CD14-positive monocyte (primary cell): ENCODE data around the gene AP2A1. TPM values are rescaled to one million over a fixed set of nuclear protein-coding genes. Genes with fewer than 3 reads are reported as not detected.

Experiments used
- DNase-seq, 3 donors: peaks; one replicate each; pipeline ENCODE4 v3.0.0-alpha.2; 2011 to 2022
- H2AFZ ChIP-seq: 2 replicates; pipeline ENCODE4 v1.6.0; 2012; ENCODE audit warnings: mild to moderate bottlenecking, low read depth, low read length, inconsistent platforms; ENCODE audit not compliant: insufficient read depth, poor library complexity, severe bottlenecking
- H3K27ac ChIP-seq, 2 donors: 1 replicate in 1 of 2; 2 replicates in 1 of 2; pipeline ENCODE4 v1.5.1; 2012 to 2013; ENCODE audit warnings: low read length in 2 of 2, control low read depth in 1 of 2, inconsistent platforms in 1 of 2, low read depth in 1 of 2, mild to moderate bottlenecking in 1 of 2
- H3K27me3 ChIP-seq, 2 donors: one replicate each; pipeline versions ENCODE4 v1.6.0 to v1.6.1; 2011 to 2013; ENCODE audit warnings: low read length in 2 of 2; ENCODE audit not compliant: control insufficient read depth in 2 of 2, insufficient read depth in 2 of 2
- H3K36me3 ChIP-seq, 2 donors: replicated peaks in 1 of 2; 1 replicate in 1 of 2; 2 replicates in 1 of 2; pipeline versions ENCODE4 v1.5.1 to v1.6.1; 2012 to 2013; ENCODE audit warnings: low read length in 2 of 2, control low read depth in 1 of 2, inconsistent platforms in 1 of 2, mild to moderate bottlenecking in 1 of 2; ENCODE audit not compliant: insufficient read depth in 2 of 2, control insufficient read depth in 1 of 2
- H3K4me1 ChIP-seq, 2 donors: 1 replicate in 1 of 2; 2 replicates in 1 of 2; pipeline versions ENCODE4 v1.5.1 to v1.6.1; 2012 to 2013; ENCODE audit warnings: low read length in 2 of 2, control low read depth in 1 of 2, inconsistent platforms in 1 of 2, mild to moderate bottlenecking in 1 of 2, moderate library complexity in 1 of 2; ENCODE audit not compliant: insufficient read depth in 2 of 2, control insufficient read depth in 1 of 2
- H3K4me2 ChIP-seq: replicated peaks from 2 replicates; pipeline ENCODE3; 2012; ENCODE audit warnings: low read length, moderate library complexity, mild to moderate bottlenecking; ENCODE audit not compliant: poor library complexity, severe bottlenecking; ENCODE audit errors: extremely low read depth
- H3K4me3 ChIP-seq, 3 experiments: fragments of 200-600 bp in 1 of 3; sonication (generic) in 1 of 3; replicated peaks in 1 of 3; 1 replicate in 2 of 3; 2 replicates in 1 of 3; pipeline ENCODE4 v1.5.1; 2011 to 2013; ENCODE audit warnings: low read length in 3 of 3, mild to moderate bottlenecking in 3 of 3, control low read depth in 2 of 3, low read depth in 2 of 3, inconsistent platforms in 1 of 3, moderate library complexity in 1 of 3
- H3K79me2 ChIP-seq: 2 replicates; pipeline ENCODE4 v1.6.0; 2012; ENCODE audit warnings: mild to moderate bottlenecking, control low read depth, inconsistent platforms, low read length, moderate library complexity; ENCODE audit not compliant: insufficient read depth
- H3K9ac ChIP-seq: 2 replicates; pipeline ENCODE4 v1.6.0; 2017; ENCODE audit warnings: low read length, mild to moderate bottlenecking; ENCODE audit not compliant: insufficient read depth, poor library complexity, severe bottlenecking
- H3K9me3 ChIP-seq, 2 donors: replicated peaks in 1 of 2; 1 replicate in 1 of 2; 2 replicates in 1 of 2; pipeline versions ENCODE4 v1.5.1 to v1.6.1; 2012 to 2013; ENCODE audit warnings: low read length in 2 of 2, control low read depth in 1 of 2; ENCODE audit not compliant: control insufficient read depth in 1 of 2, insufficient read depth in 1 of 2
- H4K20me1 ChIP-seq: 2 replicates; pipeline ENCODE4 v1.6.0; 2012; ENCODE audit warnings: mild to moderate bottlenecking, low read length, control low read depth, moderate library complexity; ENCODE audit not compliant: insufficient read depth
- H3K27ac Mint-ChIP-seq, 7 donors: one replicate each; pipeline ENCODE4 v1.8.0; 2020; ENCODE audit warnings: mild to moderate bottlenecking in 7 of 7, mixed read lengths in 7 of 7, moderate library complexity in 6 of 7, inconsistent platforms in 2 of 7
- H3K27me3 Mint-ChIP-seq, 3 donors: one replicate each; pipeline ENCODE4 v1.8.0; 2021 to 2022; ENCODE audit warnings: low read depth in 3 of 3, mild to moderate bottlenecking in 3 of 3, mixed read lengths in 3 of 3, moderate library complexity in 3 of 3, inconsistent platforms in 1 of 3
- H3K36me3 Mint-ChIP-seq, 2 donors: one replicate each; pipeline ENCODE4 v1.8.0; 2020; ENCODE audit warnings: mixed read lengths in 2 of 2, inconsistent platforms in 1 of 2, mild to moderate bottlenecking in 1 of 2
- H3K4me1 Mint-ChIP-seq: one replicate; pipeline ENCODE4 v1.8.0; 2020; ENCODE audit warnings: mild to moderate bottlenecking, mixed read lengths
- H3K4me3 Mint-ChIP-seq, 2 donors: one replicate each; pipeline ENCODE4 v1.8.0; 2020; ENCODE audit warnings: mild to moderate bottlenecking in 2 of 2, mixed read lengths in 2 of 2, moderate library complexity in 1 of 2
- H3K9me3 Mint-ChIP-seq, 7 donors: one replicate each; pipeline ENCODE4 v1.8.0; 2020 to 2022; ENCODE audit warnings: mixed read lengths in 7 of 7, mild to moderate bottlenecking in 6 of 7, moderate library complexity in 6 of 7, inconsistent platforms in 2 of 7
- CTCF ChIP-seq: fragments of 200-600 bp; IDR thresholded peaks from one replicate; pipeline ENCODE4 v1.8.0; 2022; ENCODE audit warnings: antibody characterized with exemption, mild to moderate bottlenecking
- WGBS: methylation state at CpG from one replicate; pipeline ENCODE4 v1.1.5; 2013; ENCODE audit warnings: missing lambda C conversion rate; ENCODE audit not compliant: insufficient coverage; 5-methylcytosine and 5-hydroxymethylcytosine counted together
- intact Hi-C, 2 donors: fragments of 100-400 bp; cut with micrococcal nuclease; formaldehyde crosslinking; loops; one replicate each; pipeline versions ENCODE4 v1.15.0 to v1.15.1; 2023
- polyA plus RNA-seq, 3 donors: library from polyadenylated mRNA; depleted of rRNA in 1 of 3; unstranded in 2 of 3; stranded (reverse) in 1 of 3; fragments of 300-500 nt in 2 of 3; fragments of >200 nt in 1 of 3; fragmentation: Illumina TruSeq in 2 of 3; gene quantifications; 1 replicate in 2 of 3; 2 replicates in 1 of 3; pipeline ENCODE4 v1.2.3, GENCODE V29; 2012 to 2021

Gene AP2A1
- polyA plus RNA-seq, 3 donors: 12.1 to 117 (median 15.1) TPM

GRCh38 chr19:49850487-49851342, 83.9 kb downstream of the AP2A1 start, which contains the start of gene PTOV1:
TSS of gene PTOV1 (plus strand) at chr19:49851159.
- Histone ChIP-seq H4K20me1 (peaks cover 39% of the 10 kb centered on the region), H3K36me3 (no peaks in the 10 kb centered on the region), H3K4me2 (peak within 1 kb of the TSS; percentile 96), H3K79me2 (peaks cover 20% of the 10 kb centered on the region), H3K27me3 (peaks cover 7 to 12% of the 10 kb centered on the region in 2 donors), H3K4me3 (peak within 1 kb of the TSS; percentile 84 to 99 (median 96)), H3K9ac (peak within 1 kb of the TSS; percentile 97), H3K4me1 (peaks cover 32 to 40% of the 10 kb centered on the region in 2 donors), H3K9me3 (peaks cover 4% of the 10 kb centered on the region in 2 donors), H2AFZ (peak within 1 kb of the TSS; percentile 92), H3K27ac (peak within 1 kb of the TSS; percentile 95 to 97)
- 3% methylated on average over 98 of the region's 98 CpGs for WGBS
- peaks cover 4 to 11% (median 8%) of the 10 kb centered on the region in 7 donors for H3K9me3 Mint-ChIP-seq
- peaks cover 14 to 17% (median 15%) of the 10 kb centered on the region in 3 donors for H3K27me3 Mint-ChIP-seq
- intact Hi-C loops: loop anchor here (2.0 to 5.0 kb wide), 3 partner anchors 16 to 33 kb away; partner anchors contain the start of genes MED25 (in 2 of the 2) and PNKP (in 1 of the 2)
- H3K27ac Mint-ChIP-seq: peak within 1 kb of the TSS; percentile 93 to 99 (median 96)
- H3K36me3 Mint-ChIP-seq: peaks cover 8 to 14% of the 10 kb centered on the region in 2 donors
- DNase-seq: peak; percentile 88 to 90 (median 88)
- peaks cover 42% of the 10 kb centered on the region for H3K4me1 Mint-ChIP-seq
- peak within 1 kb of the TSS; percentile 88 to 92 for H3K4me3 Mint-ChIP-seq
- TF ChIP-seq CTCF: no peak

- Mint-ChIP-seq H3K4me3 (peak overlapping the region; percentile 71 to 86), H3K27ac (no peak overlapping the region), H3K27me3 (peaks cover 14 to 17% (median 15%) of the 10 kb centered on the region in 3 donors), H3K4me1 (peaks cover 42% of the 10 kb centered on the region), H3K36me3 (peaks cover 8 to 17% of the 10 kb centered on the region in 2 donors), H3K9me3 (peaks cover 4 to 11% (median 8%) of the 10 kb centered on the region in 7 donors)
- Histone ChIP-seq H4K20me1 (peaks cover 46% of the 10 kb centered on the region), H3K4me1 (peaks cover 32 to 40% of the 10 kb centered on the region in 2 donors), H3K4me3 (peak overlapping the region; percentile 35 to 99 (median 84)), H3K27ac (no peak overlapping the region), H3K9ac (peak overlapping the region; percentile 97), H2AFZ (peak overlapping the region; percentile 92), H3K27me3 (peaks cover 7 to 12% of the 10 kb centered on the region in 2 donors), H3K4me2 (peak overlapping the region; percentile 96), H3K79me2 (peaks cover 20% of the 10 kb centered on the region), H3K36me3 (peaks cover 0 to 3% of the 10 kb centered on the region in 2 donors), H3K9me3 (peaks cover 4% of the 10 kb centered on the region in 2 donors)
- WGBS: 4% methylated on average over 49 of the region's 78 CpGs
- intact Hi-C loops: loop anchor here (2.0 to 5.0 kb wide), 3 partner anchors 15 to 34 kb away; partner anchors contain the start of genes MED25 (in 2 of the 2) and PNKP (in 1 of the 2)
- no peak for TF ChIP-seq CTCF
- no peak for DNase-seq
Observed at GRCh38 chr19:49851456-49852259, 84.9 kb downstream of the AP2A1 start.
